ENCODE results near the gene PACS1.

PACS1 gene

GRCh38 chr11:66230978-66231377 lies 160.9 kb downstream of the PACS1 start:
- TF ChIP-seq CTCF (IDR thresholded peaks at IDR 0.05; ENCODE audit: low read depth, low read length), result no peak
- no peak for DNase-seq (ENCODE audit: extremely low read depth, low read depth)

GRCh38 chr11:66231561-66231960 lies 161.5 kb downstream of the PACS1 start:
- DNase-seq (ENCODE audit: extremely low read depth, low read depth), result no peak
- no peak for TF ChIP-seq CTCF (IDR thresholded peaks at IDR 0.05; ENCODE audit: low read depth, low read length)

- TF ChIP-seq CTCF (IDR thresholded peaks at IDR 0.05; ENCODE audit: low read depth, low read length), result no peak
- no peak for DNase-seq (ENCODE audit: extremely low read depth, low read depth)
Measured at GRCh38 chr11:66232769-66233168, 162.7 kb downstream of the PACS1 start.

- DNase-seq (ENCODE audit: extremely low read depth, low read depth), result no peak
- no peak for TF ChIP-seq CTCF (IDR thresholded peaks at IDR 0.05; ENCODE audit: low read depth, low read length)
Measured at GRCh38 chr11:66233301-66233700, 163.2 kb downstream of the PACS1 start.

GRCh38 chr11:66235141-66235540 lies 165.1 kb downstream of the PACS1 start:
- DNase-seq (ENCODE audit: extremely low read depth, low read depth), result no peak
- no peak for TF ChIP-seq CTCF (IDR thresholded peaks at IDR 0.05; ENCODE audit: low read depth, low read length)

- DNase-seq (ENCODE audit: extremely low read depth, low read depth), result no peak
- no peak for TF ChIP-seq CTCF (IDR thresholded peaks at IDR 0.05; ENCODE audit: low read depth, low read length)
Measured at GRCh38 chr11:66237867-66238266, 167.8 kb downstream of the PACS1 start.

- DNase-seq (ENCODE audit: extremely low read depth, low read depth), result no peak
- no peak for TF ChIP-seq CTCF (IDR thresholded peaks at IDR 0.05; ENCODE audit: low read depth, low read length)
Measured at GRCh38 chr11:66238786-66239413, 168.8 kb downstream of the PACS1 start.
